IPS-NIHi11 (cell line): Measurements from ENCODE around the gene ZNF69.
"Not testable (repeated sequence)": the region's sequence is repeated elsewhere in the genome, so short reads cannot be mapped to it uniquely, and the experiment has no call there.

Source experiments
- DNase-seq: peaks from one replicate; pipeline ENCODE4 v3.0.0; 2012; ENCODE audit warnings: mixed read lengths, low spot score

Gene ZNF69

DNA sequence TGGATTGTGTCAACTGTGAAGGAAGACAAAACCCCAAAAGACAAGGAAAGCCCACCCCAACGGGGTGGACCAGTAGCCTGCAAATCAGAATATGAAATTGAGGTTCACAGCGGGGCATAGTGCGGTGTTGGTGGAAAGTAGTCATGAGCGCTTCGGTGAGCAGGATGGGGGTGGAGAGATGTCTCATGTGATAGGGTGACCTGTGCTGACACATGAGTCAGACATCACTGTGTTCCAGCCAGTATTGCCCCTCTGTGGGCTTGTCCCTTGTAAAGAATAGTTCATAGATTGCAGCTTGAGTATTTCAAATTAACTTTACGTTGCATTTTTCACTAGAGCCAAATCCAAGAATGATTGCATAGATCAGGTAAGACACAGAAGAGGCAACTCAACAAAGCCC is 7.3 kb downstream of the ZNF69 start:
- DNase-seq: no peak

DNA sequence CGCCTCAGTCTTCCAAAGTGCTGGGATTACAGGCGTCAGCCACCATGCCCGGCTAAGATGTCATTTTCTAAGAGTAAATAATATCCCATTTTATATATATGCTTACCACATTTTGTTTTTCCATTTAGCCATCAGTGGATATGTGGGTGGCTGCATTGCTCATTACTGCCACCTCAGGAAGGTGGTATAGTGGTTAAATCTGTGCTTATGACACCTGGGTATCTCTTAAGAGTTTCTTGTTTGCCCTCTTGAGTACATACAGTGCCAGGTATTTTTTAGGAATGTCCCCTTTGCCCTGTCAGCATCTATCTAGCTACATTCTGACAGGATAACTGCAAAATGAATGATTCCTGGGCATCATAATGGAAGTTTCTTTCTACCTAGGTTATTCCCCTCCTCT is 14.6 kb downstream of the ZNF69 start:
- no peak for DNase-seq

DNA sequence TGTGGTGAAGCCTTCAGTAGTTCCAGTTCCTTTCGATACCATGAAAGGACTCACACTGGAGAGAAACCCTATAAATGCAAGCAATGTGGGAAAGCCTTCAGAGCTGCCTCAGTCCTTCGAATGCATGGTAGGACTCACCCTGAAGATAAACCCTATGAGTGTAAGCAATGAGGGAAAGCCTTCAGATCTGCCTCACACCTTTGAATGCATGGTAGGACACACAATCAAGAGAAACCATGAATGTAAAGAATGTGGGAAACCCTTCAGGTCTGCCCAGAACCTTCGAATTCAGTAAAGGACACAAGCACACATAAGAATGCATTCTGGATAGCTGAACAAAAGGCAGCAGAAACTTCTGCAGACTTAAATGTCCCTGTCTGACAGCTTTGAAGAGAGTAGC is 18.3 kb downstream of the ZNF69 start:
- DNase-seq: no peak

DNA sequence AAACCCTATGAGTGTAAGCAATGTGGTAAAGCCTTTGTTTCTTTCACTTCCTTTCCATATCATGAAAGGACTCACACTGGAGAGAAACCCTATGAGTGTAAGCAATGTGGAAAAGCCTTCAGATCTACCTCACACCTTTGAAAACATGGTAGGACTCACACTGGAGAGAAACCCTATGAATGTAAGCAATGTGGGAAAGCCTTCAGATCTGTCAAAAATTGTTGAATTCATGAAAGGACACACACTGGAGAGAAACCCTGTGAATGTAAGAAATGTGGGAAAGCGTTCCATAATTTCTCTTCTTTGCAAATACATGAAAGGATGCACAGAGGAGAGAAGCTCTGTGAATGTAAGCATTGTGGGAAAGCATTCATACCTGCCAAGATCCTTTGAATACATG is 24.4 kb downstream of the ZNF69 start:
- not testable (repeated sequence) for DNase-seq

DNA sequence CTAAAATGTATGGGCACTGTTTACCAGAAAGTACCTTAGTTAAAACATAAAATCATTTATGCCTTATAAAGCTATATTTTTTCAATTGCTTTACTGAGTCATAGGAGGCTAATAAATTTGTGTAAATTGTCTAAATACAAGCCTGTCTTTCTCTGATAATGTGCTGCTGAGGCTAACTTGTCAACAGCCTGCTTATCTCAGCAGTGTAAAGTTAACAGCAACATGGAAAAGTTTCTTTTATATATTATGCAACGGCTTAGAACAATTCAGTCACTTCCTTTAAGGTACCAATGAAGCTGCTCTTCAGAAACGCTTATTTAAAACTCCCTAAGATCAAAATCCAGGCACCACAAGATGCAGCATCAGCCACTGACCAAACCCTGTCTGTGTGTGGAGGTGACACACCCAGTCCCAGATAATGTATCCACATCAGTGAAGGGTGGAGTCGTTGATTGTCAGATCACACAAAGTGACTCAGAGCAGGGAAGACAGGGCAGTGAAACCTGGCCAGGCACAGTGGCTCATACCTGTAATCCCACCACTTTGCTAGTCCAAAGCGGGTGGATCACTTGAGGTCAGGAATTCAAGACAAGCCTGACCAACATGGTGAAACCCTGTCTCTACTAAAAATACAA is 27.0 kb downstream of the ZNF69 start:
- DNase-seq: not testable (repeated sequence)

DNA sequence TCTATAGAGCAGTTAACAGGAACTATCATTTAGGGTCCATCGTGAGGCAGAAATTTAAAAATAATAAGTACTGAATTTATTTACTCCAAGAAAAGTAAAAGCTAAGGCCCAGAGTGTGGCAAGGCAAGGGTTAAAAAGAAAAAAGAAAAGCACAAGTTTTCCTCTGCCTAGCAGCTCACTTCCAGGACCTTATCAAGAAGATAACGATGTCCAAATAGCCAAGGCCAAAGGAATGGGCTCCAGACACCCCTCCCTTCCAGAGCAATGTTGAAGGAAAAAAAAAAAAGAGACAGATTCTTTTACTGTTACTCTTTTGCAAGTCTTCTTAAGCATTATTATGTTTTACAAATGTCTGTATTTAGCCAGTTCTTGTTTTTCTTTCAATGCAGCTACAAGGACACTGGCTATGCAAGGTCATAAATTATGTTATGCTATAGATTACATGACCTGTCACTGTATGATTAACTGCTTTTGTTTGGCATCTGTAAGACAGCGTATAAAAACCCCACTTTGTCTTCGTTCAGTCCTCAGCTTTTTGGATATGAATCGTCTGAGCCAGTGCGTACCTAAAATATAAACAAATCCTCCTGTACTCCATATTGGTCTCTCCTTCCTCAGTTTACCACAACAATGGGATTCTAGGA is 34.4 kb downstream of the ZNF69 start:
- no peak for DNase-seq

DNA sequence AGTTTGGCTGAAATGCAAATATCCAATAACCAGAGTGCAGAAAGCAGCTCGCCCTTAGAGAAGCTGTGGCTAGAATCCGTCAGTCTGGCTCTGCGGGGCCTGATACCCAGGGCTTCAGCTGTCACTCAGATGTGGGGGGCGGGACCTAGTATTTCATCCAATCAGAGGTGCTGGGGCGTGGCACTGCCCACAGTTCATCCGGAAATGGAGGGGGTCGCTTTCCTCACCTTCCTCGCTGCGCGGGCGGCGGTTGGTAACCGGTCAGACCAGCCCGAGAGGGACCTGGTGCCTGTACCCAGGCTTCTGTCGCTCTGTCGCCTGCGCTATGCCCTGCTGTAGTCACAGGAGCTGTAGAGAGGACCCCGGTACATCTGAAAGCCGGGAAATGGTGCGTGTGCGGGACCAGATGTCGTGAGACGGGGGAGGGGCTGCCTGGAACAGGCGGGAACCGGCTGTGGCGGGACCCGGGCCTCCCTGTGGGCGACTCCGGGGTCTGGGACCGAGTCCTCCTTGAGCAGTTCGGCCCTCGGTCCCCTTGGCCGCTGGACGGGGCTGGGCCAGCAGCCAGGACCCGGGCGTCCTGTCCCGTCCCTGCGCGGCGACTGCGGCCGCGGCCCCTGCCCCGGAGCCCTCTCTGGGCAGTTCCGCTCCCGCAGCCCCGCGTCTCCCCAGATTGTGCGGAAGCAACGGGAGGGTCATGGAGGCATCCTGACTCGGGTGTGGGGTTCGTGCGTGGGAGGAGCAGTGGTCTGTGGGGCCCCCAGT is 37.5 kb downstream of the ZNF69 start, which contains the start of gene ZNF700:
Gene ZNF700 (plus strand): TSS at position 222 of the 765 bp plus-strand sequence. CDS start 104 bp downstream, at position 326.
- peak; percentile 92 for DNase-seq

DNA sequence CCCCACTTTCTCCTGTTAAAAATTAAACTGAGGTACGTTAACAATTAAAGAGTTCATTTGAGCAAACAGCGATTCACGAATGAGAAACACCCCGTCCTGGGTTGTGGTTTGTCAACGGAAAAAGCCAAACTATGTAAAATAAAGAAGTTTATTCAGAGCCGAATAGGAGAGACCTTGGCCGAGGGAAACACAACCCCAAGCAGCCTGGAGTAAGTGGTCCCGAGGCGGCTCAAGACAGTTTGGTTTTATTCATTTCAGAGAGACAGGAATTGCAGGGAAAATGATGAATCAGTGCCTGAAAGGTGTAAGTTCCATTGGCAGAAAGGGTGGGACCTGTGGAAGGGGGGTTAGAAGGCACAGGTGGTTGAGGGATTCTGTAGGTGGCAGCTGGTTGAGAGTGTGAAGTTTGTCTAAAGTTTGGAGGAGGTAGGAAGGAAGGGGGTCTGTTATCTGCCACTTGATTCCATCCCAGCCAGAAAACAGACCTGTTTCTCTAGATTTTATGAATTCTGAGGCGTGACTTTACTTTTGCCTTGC is 38.1 kb downstream of the ZNF69 start:
- DNase-seq: not testable (repeated sequence)

DNA sequence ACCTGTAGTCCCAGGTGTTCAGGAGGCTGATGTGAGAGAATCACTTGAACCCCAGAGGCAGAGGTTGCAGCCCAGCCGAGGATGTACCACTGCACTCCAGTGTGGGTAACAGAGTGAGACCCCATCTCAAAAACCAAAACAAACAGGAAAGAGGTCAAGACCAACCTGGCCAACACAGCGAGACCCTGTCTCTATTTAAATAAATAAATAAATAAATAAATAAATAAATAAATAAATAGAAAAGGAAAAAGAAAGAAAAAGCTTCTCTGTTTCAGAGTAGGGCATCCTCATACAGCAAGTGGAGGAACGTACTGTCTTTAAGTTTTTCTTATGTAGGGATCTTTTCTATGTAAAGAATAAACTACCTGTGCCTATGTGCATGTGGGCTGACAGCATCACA is 39.6 kb downstream of the ZNF69 start:
- DNase-seq: no peak

DNA sequence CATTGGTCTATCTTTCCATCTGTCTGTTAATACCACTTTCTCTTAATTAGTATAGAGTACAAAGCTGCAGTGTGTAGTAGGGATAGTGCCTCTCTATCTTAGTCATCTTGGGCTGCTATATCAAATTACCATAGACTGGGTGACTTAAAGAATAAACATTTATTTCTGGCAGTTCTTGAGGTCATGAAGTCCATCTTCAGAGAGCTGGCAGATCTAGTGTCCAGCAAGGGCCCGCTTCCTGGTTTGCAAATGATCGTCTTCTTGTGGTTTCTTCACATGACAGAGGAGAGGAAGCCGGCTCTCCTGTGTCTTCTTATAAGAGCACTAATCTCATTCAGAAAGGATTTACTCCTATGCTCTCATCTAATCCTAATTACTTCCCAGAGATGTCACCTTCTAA is 43.5 kb downstream of the ZNF69 start:
- DNase-seq: no peak

DNA sequence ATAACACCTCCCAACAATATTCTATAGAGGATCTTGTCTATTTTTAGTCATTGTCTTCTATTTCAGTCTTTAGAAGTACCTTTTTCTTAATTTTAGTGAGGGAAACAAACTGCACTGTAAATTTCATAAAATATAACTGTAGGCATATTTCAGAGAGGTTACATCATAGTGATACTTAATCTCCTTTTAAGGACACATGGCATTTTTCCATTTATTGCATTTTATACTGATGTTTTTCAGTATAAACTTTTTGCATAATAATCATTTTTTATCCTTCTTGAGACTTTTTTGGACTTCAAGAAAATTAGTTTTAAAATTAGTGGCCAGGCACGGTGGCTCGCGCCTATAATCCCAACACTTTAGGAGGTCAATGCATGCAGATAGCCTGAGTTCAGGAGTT is 43.9 kb downstream of the ZNF69 start:
- no peak for DNase-seq

DNA sequence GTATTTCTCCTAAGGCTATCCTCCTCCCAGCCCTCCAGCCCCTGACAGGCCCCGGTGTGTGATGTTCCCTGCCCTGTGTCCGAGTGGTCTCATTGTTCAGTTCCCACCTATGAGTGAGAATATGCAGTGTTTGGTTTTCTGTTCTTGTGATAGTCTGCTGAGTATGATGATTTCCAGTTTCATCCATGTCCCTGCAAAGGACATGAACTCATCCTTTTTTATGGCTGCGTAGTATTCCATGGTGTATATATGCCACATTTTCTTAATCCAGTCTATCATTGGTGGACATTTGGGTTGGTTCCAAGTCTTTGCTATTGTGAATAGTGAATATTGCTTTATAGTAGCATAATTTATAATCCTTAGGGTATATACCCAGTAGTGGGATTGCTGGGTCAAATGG is 48.2 kb downstream of the ZNF69 start:
- DNase-seq: not testable (repeated sequence)

DNA sequence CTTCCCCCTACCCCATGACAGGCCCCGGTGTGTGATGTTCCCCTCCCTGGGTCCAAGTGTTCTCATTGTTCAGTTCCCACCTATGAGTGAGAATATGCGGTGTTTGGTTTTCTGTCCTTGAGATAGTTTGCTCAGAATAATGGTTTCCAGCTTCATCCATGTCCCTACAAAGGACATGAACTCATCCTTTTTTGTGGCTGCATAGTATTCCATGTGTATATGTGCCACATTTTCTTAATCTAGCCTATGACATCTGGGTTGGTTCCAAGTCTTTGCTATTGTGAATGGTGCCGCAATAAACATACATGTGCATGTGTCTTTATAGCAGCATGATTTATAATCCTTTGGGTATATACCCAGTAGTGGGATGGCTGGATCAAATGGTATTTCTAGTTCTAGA is 50.8 kb downstream of the ZNF69 start:
- DNase-seq: not testable (repeated sequence)

DNA sequence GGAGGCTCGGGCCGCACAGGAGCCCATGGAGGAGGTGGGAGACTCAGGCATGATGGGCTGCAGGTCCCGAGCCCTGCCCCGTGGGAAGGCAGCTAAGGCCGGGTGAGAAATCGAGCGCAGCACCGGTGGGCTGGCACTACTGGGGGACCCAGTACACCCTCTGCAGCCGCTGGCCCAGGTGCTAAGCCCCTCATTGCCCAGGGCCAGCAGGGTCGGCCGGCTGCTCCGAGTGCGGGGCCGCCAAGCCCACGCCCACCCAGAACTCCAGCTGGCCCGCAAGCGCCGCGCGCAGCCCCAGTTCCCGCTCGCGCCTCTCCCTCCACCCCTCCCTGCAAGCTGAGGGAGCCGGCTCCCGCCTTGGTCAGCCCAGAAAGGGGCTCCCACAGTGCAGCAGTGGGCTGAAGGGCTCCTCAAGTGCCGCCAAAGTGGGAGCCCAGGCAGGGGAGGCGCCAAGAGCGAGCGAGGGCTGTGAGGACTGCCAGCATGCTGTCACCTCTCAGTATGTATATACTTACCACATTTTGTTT is 53.8 kb downstream of the ZNF69 start:
- DNase-seq: not testable (repeated sequence)

DNA sequence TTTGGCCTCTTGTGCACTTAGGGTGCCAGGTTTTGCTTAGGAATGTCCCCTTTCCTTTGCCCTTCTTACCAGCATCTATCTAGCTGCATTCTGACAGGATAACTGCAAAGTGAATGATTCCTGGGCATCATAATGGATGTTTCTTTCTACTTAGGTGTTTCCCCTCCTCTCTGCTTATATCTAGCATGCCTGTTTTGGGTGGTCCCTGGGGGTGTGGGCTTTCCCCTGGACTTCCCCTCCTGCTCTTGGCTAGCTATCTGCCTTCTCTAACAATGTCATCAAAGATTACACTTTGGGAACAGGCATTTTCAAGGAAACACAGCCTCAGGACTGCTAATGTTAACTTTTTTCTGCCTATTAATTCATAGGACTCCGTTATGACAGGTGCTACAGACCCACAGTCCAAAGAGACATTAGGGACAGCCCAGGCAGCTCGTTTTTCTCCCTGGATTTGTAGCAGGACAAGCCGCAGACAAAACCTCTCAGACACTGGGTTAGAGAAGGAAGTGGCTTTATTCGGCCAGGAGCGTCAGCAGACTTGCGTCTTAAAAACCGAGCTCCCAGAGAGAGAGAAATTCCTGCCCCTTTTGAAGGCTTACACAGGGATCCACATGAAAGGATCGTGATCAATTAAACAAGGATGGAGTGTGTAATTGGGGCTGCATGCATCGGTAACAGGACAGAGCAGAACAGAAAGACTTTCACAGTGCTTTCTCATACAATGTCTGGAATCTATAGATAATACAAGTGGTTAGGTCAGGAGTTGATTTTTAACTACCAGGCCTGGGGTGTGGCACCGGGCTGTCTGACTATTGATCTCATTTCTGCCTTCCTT is 54.6 kb downstream of the ZNF69 start:
- DNase-seq: no peak

DNA sequence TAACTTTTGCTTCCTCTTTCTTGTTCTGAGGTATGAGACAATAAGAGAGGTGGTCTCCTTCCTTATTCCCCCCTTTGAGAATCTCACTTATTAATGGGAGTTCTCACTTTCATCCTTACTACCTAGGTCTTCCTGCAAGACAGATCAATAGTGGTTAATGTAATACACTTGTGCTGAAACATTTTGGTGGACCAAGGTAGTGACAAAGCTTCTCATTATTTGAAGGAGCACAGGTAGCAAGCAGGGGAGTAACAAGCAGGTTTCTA is 55.2 kb downstream of the ZNF69 start:
- no peak for DNase-seq

DNA sequence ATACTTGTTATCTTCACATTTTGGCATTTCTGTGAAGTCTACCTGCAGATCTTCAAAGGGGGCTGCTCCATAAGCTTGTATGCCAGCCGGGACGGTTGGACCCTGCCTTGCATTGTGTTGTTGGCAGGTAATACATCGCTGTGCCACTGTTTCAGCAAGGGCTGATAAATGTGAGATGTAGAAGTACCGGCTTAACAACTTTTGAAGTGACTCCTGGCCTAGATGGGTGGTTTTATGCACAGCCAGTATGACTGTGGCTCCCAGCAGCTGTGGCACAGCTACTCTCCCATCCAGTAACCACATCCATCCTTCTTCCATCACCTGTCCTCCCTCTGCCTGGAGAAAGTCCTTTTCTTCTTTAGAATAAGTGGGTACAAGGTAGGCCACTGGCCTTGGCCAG is 57.1 kb downstream of the ZNF69 start:
- DNase-seq: no peak

DNA sequence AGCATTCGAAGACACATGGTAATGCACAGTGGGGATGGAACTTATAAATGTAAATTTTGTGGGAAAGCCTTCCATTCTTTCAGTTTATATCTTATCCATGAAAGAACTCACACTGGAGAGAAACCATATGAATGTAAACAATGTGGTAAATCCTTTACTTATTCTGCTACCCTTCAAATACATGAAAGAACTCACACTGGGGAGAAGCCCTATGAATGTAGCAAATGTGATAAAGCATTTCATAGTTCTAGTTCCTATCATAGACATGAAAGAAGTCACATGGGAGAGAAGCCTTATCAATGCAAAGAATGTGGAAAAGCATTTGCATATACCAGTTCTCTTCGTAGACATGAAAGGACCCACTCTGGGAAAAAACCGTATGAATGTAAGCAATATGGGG is 61.1 kb downstream of the ZNF69 start:
- DNase-seq: no peak

DNA sequence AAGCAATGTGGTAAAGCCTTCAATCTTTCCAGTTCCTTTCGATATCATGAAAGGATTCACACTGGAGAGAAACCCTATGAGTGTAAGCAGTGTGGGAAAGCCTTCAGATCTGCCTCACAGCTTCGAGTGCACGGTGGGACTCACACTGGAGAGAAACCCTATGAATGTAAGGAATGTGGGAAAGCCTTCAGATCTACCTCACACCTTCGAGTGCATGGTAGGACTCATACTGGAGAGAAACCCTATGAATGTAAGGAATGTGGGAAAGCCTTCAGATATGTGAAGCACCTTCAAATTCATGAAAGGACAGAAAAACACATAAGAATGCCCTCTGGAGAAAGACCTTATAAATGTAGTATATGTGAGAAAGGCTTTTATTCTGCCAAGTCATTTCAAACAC is 61.6 kb downstream of the ZNF69 start:
- DNase-seq: no peak

DNA sequence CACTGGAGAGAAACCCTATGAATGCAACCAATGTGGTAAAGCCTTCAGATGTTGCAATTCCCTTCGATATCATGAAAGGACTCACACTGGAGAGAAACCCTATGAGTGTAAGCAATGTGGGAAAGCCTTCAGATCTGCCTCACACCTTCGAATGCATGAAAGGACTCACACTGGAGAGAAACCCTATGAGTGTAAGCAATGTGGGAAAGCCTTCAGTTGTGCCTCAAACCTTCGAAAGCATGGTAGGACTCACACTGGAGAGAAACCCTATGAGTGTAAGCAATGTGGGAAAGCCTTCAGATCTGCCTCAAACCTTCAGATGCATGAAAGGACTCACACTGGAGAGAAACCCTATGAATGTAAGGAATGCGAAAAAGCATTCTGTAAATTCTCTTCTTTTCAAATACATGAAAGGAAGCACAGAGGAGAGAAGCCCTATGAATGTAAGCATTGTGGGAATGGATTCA is 62.1 kb downstream of the ZNF69 start:
- DNase-seq: not testable (repeated sequence)

DNA sequence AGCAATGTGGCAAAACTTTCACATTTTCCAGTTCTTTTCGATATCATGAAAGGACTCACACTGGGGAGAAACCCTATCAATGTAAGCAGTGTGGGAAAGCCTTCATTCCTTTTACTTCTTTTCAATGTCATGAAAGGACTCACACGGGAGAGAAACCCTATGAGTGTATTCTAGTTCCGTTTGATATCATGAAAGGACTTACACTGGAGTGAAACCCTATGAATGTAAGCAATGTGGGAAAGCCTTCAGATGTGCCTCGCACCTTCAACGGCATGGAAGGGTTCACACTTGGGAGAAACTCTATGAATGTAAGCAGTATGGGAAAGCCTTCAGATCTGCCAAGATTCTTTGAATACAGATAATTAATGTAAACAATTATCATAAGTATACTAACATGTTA is 62.7 kb downstream of the ZNF69 start:
- DNase-seq: no peak
